Right atrium auricular region (tissue), 2 donors: ENCODE measurements around the gene SCN1B. TPM values are rescaled to one million over a fixed set of nuclear protein-coding genes. Genes with fewer than 3 reads are reported as not detected.

Experiments
- total RNA-seq, 2 donors: library from RNA; depleted of rRNA; stranded (reverse); fragments of >200 nt; gene quantifications; one replicate each; pipeline ENCODE4 v1.1.0, GENCODE V29; 2016

SCN1B gene
- total RNA-seq, 2 donors from 2014 or later = 57.3 to 119 TPM

Other genes starting within 250 kb of the SCN1B start
- gene ZNF30, start 103.6 kb upstream of the SCN1B start, total RNA-seq = 1 to 10 TPM; 1.5 to 1.7 TPM
- 1 to 10 TPM; 4.4 to 5.9 TPM for gene ZNF792, start 66.2 kb upstream of the SCN1B start, total RNA-seq
- 10 to 100 TPM; 29.6 to 37.7 TPM for gene GRAMD1A, start 30.1 kb upstream of the SCN1B start, total RNA-seq
- 1 to 10 TPM; 2.5 to 7.2 TPM for gene HPN, start 11.3 kb downstream of the SCN1B start, total RNA-seq
- 1 to 10 TPM in 1 of 2 donors, under 1 TPM in 1; 0.98 to 1.6 TPM for gene FXYD3, start 85.4 kb downstream of the SCN1B start, total RNA-seq
- 10 to 100 TPM; 10.9 to 42.5 TPM for gene LGI4, start 104.6 kb downstream of the SCN1B start, total RNA-seq
- 100 to 1,000 TPM; 166 to 175 TPM for gene FXYD1, start 108.4 kb downstream of the SCN1B start, total RNA-seq
- gene FXYD7, start 112.8 kb downstream of the SCN1B start, total RNA-seq = not detected
- gene FXYD5, start 124.3 kb downstream of the SCN1B start, total RNA-seq = 10 to 100 TPM; 31.3 to 77.7 TPM
- not detected for gene FAM187B, start 198.3 kb downstream of the SCN1B start, total RNA-seq
- gene LSR, start 218.5 kb downstream of the SCN1B start, total RNA-seq = 10 to 100 TPM in 1 of 2 donors, 1 to 10 TPM in 1; 7.6 to 20.1 TPM
- 100 to 1,000 TPM; 130 to 180 TPM for gene USF2, start 238.5 kb downstream of the SCN1B start, total RNA-seq